Measurements from ENCODE around the gene COL15A1.

- TF ChIP-seq CTCF (IDR thresholded peaks at IDR 0.05), result no peak
- no peak for TF ChIP-seq ZFX (IDR thresholded peaks at IDR 0.05; ENCODE audit: borderline replicate concordance)
Measured at GRCh38 chr9:98962861-98963260, 19.2 kb downstream of the COL15A1 start.
